Body of pancreas (tissue), 4 donors: ENCODE data around the gene IFI27.

ENCODE experiments used
- POLR2A ChIP-seq, 3 donors: fragments of 450-650 bp; IDR thresholded peaks; one replicate each; pipeline ENCODE4 v1.6.1; 2016; ENCODE audit warnings: antibody characterized with exemption in 3 of 3, mild to moderate bottlenecking in 2 of 3
- TF ChIP-seq, protein P1 (sequence below), 7 experiments: fragments of 450-650 bp in 4 of 7; fragments of 200-600 bp in 3 of 7; sonication (generic) in 3 of 7; IDR thresholded peaks; one replicate each; pipeline ENCODE4 v1.5.1; 2016 to 2019; ENCODE audit warnings: antibody characterized with exemption in 7 of 7

DNA sequence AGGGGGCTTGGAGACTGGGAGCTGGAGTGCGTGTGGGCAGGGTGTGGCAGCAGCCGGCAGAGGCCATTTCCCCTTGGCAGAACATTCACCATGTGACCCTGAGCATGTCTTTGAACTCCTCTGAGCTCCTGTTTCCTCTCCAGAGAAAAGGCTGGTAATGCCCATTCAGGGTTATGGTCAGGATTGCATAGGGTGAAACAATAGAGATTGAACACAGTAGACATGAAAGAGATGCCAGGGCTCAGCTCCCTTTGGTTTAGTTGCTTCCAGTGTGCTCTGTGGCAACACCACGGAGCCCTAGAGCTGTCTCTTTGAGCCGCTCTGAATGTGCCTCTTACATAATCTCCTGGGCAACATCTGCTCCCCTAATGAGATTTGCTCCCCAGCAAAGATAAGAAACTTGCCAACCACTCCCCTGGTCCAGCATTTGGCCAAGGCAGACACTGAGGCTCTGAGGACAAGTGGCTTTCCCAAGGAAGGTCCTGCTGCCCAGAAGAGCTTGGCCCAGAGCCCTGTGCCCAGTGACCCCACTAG, 4.6 kb downstream of the IFI27 start:
- TF ChIP-seq, protein P1, sequence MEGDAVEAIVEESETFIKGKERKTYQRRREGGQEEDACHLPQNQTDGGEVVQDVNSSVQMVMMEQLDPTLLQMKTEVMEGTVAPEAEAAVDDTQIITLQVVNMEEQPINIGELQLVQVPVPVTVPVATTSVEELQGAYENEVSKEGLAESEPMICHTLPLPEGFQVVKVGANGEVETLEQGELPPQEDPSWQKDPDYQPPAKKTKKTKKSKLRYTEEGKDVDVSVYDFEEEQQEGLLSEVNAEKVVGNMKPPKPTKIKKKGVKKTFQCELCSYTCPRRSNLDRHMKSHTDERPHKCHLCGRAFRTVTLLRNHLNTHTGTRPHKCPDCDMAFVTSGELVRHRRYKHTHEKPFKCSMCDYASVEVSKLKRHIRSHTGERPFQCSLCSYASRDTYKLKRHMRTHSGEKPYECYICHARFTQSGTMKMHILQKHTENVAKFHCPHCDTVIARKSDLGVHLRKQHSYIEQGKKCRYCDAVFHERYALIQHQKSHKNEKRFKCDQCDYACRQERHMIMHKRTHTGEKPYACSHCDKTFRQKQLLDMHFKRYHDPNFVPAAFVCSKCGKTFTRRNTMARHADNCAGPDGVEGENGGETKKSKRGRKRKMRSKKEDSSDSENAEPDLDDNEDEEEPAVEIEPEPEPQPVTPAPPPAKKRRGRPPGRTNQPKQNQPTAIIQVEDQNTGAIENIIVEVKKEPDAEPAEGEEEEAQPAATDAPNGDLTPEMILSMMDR (IDR thresholded peaks at IDR 0.05): no peak
- no peak for TF ChIP-seq POLR2A (IDR thresholded peaks at IDR 0.05)
